GM12878 (cell line): ENCODE results near the gene LMOD3. TPM values are rescaled to one million over a fixed set of nuclear protein-coding genes. Genes with fewer than 3 reads are reported as not detected.

Experiments used
- ATAC-seq: fragments of 200-7000 bp; cut with Tn5 transposase; 3 replicates; pipeline ENCODE4 v1.9.1; 2020; ENCODE audit warnings: mild to moderate bottlenecking, moderate library complexity
- BruUV-seq: library from RNA; stranded (reverse); fragments of 400-500 nt; replicated peaks from 2 replicates; lab custom pipeline; 2021; lab: Mats Ljungman, UMichigan
- CTCF ChIA-PET: fragments of 300-600 bp; sonication (Branson Sonifier 250); formaldehyde crosslinking; extraction: SDS; loops from one replicate; lab custom pipeline; 2021; ENCODE audit warnings: inconsistent platforms; lab: Yijun Ruan, JAX
- POLR2A ChIA-PET: fragments of 350-600 bp; formaldehyde crosslinking; extraction: SDS; loops from one replicate; lab custom pipeline; 2021; ENCODE audit warnings: inconsistent platforms; lab: Charles Lee
- RAD21 ChIA-PET: fragments of 300-600 bp; sonication (Branson Sonifier 250); formaldehyde crosslinking; loops from one replicate; lab custom pipeline; 2023; ENCODE audit warnings: antibody characterized with exemption; ENCODE audit not compliant: unreplicated experiment; lab: Charles Lee
- SMC1A ChIA-PET: fragments of 300-600 bp; sonication (Branson Sonifier 250); formaldehyde crosslinking; loops from one replicate; lab custom pipeline; 2023; ENCODE audit not compliant: unreplicated experiment, uncharacterized antibody; lab: Charles Lee
- DNase-seq: peaks from one replicate; pipeline ENCODE4 v3.0.0-alpha.2; 2011; ENCODE audit warnings: low read depth, low spot score
- FAIRE-seq: peaks from 3 replicates; lab custom pipeline; 2011; peaks lifted over from hg19 to GRCh38; lab: Jason Lieb, UNC
- H2AFZ ChIP-seq: 2 replicates; pipeline ENCODE4 v1.6.0; 2011; ENCODE audit warnings: low read depth, low read length, control low read depth; ENCODE audit not compliant: control insufficient read depth
- H3K27ac ChIP-seq: 2 replicates; pipeline ENCODE4 v1.5.1; 2011; ENCODE audit warnings: control low read depth; ENCODE audit not compliant: control insufficient read depth, insufficient read depth
- H3K27me3 ChIP-seq, 2 experiments: replicated peaks in 1 of 2; 2 replicates each; pipeline versions ENCODE4 v1.6.0 to v1.6.1; 2011; ENCODE audit warnings: low read length in 1 of 2; ENCODE audit not compliant: control insufficient read depth in 2 of 2, insufficient read depth in 2 of 2
- H3K36me3 ChIP-seq, 2 experiments: 2 replicates each; pipeline ENCODE4 v1.5.1; 2011; ENCODE audit warnings: low read length in 1 of 2; ENCODE audit not compliant: control insufficient read depth in 2 of 2, insufficient read depth in 2 of 2
- H3K4me1 ChIP-seq: 2 replicates; pipeline ENCODE4 v1.6.1; 2011; ENCODE audit warnings: mild to moderate bottlenecking, low read length, moderate library complexity, mixed read lengths; ENCODE audit not compliant: control insufficient read depth, insufficient read depth
- H3K4me2 ChIP-seq: 2 replicates; pipeline ENCODE4 v1.6.0; 2011; ENCODE audit warnings: control low read depth; ENCODE audit not compliant: control insufficient read depth, insufficient read depth
- H3K4me3 ChIP-seq: fragments of 200-600 bp; sonication (generic); 2 replicates; pipeline ENCODE4 v1.5.1; 2016
- H3K79me2 ChIP-seq: 2 replicates; pipeline ENCODE4 v1.6.0; 2011; ENCODE audit warnings: low read length; ENCODE audit not compliant: control insufficient read depth, insufficient read depth
- H3K9ac ChIP-seq: 2 replicates; pipeline ENCODE4 v1.8.0; 2011; ENCODE audit warnings: low read length, control low read depth, mixed read lengths; ENCODE audit not compliant: control insufficient read depth, insufficient read depth
- H3K9me3 ChIP-seq: replicated peaks from 3 replicates; pipeline ENCODE4 v1.5.1; 2011; ENCODE audit warnings: mild to moderate bottlenecking, low read length; ENCODE audit not compliant: control insufficient read depth, insufficient read depth
- H4K20me1 ChIP-seq: 2 replicates; pipeline ENCODE4 v1.6.0; 2011; ENCODE audit not compliant: control insufficient read depth, insufficient read depth
- ASH2L ChIP-seq: fragments of 300-600, 200-600 bp; sonication (generic); IDR thresholded peaks from 2 replicates; pipeline ENCODE4 v1.6.1; 2017; ENCODE audit warnings: low read depth, mild to moderate bottlenecking, borderline replicate concordance
- ATF7 ChIP-seq: fragments of 450-650 bp; IDR thresholded peaks from 2 replicates; pipeline ENCODE4 v1.6.1; 2016; ENCODE audit warnings: low read depth, mild to moderate bottlenecking
- CBX3 ChIP-seq: fragments of 200-600 bp; sonication (generic); IDR thresholded peaks from 2 replicates; pipeline ENCODE4 v1.6.1; 2016; ENCODE audit warnings: low read depth, borderline replicate concordance
- ESRRA ChIP-seq: IDR thresholded peaks from 2 replicates; pipeline ENCODE4 v1.6.1; 2012; ENCODE audit warnings: mild to moderate bottlenecking, low read length, improper control_type of control experiment
- HDGF ChIP-seq: fragments of 450-650 bp; IDR thresholded peaks from 2 replicates; pipeline ENCODE4 v1.6.1; 2016; ENCODE audit warnings: antibody characterized with exemption
- NFIC ChIP-seq: IDR thresholded peaks from 2 replicates; pipeline ENCODE4 v1.6.1; 2012; ENCODE audit warnings: low read depth, mild to moderate bottlenecking, inconsistent platforms, low read length, moderate library complexity
- NR2F1 ChIP-seq: fragments of 450-650 bp; conservative IDR thresholded peaks from 2 replicates; pipeline ENCODE4 v1.6.1; 2017; ENCODE audit warnings: mild to moderate bottlenecking
- SREBF2 ChIP-seq: IDR thresholded peaks from 2 replicates; pipeline ENCODE4 v1.6.1; 2012; ENCODE audit warnings: mild to moderate bottlenecking, low read length
- WGBS: methylation state at CpG from one replicate; pipeline ENCODE4 v1.1.6; 2016; ENCODE audit warnings: low lambda C conversion rate; ENCODE audit not compliant: insufficient replicate concordance, insufficient coverage; ENCODE audit errors: missing lambda C conversion rate; 5-methylcytosine and 5-hydroxymethylcytosine counted together
- in situ Hi-C: fragments of 300-500 bp; cut with MboI; formaldehyde crosslinking; loops from 9 replicates; pipeline ENCODE4 v1.14.3; 2018; ENCODE audit warnings: mixed read lengths
- intact Hi-C: fragments of 100-400 bp; cut with micrococcal nuclease; formaldehyde crosslinking; loops from one replicate; pipeline ENCODE4 v1.14.2; 2022; ENCODE audit not compliant: unreplicated experiment
- polyA plus RNA-seq, 11 experiments: library from polyadenylated mRNA; depleted of rRNA in 4 of 11; unstranded in 6 of 11; stranded (reverse) in 5 of 11; fragments of >200 nt; fragmentation: Nextera tagmentation in 4 of 11; fragmentation: Illumina TruSeq in 1 of 11; extraction: Ambion mirVana in 4 of 11; extraction: Trizol in 1 of 11; gene quantifications; 1 replicate in 1 of 11; 2 replicates in 10 of 11; pipeline versions ENCODE4 v1.2.1 to v1.2.3, GENCODE V29; 2011 to 2016; ENCODE audit warnings: inconsistent platforms in 2 of 11, missing spikeins in 2 of 11, low read depth in 1 of 11
- total RNA-seq, 4 experiments: library from RNA; depleted of rRNA in 3 of 4; stranded (reverse); fragments of >200 nt in 3 of 4; fragmentation: Illumina TruSeq in 1 of 4; extraction: Trizol in 1 of 4; gene quantifications; 2 replicates each; pipeline versions ENCODE4 v1.2.1 to v1.2.3, GENCODE V29; 2013 to 2021
- TF ChIP-seq, protein P1 (sequence below): fragments of 450-650 bp; IDR thresholded peaks from 2 replicates; pipeline ENCODE4 v1.6.1; 2017; ENCODE audit warnings: mild to moderate bottlenecking, moderate library complexity

Gene LMOD3
- total and polyA plus RNA-seq, 10 of the 15 experiments (the other 5 are each of a cell fraction or from before 2014, with no cell fraction given) = 0.04 to 0.20 (median 0.09) TPM; not detected in 1

DNA sequence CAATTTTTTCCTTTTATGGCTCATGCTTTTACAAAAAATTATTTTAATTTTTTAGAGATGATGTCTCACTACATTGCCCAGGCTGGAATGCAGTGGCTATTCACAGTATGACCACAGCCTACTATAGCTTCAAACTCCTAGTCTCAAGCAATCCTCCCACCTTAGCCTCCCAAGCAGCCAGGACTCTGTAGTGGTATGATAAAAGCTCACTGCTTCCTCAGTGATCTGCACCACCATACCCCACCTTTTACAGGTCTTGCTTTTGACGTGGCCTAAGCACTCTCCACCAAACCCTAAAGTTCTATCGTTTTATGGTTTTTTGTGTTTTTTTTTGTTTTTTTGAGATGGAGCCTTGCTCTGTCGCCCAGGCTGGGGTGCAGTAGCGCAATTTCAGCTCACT is 56.3 kb downstream of the LMOD3 start:
- CTCF ChIA-PET = no interaction called here
- WGBS = 72% methylated on average over 4 of the region's 4 CpGs

More for the DNA sequence above, 56.3 kb downstream of the LMOD3 start:
- intact Hi-C loops (no loop called here), in situ Hi-C loops (no loop called here)
- Histone ChIP-seq H2AFZ (no peak overlapping the region), H4K20me1 (no peaks in the 10 kb centered on the region), H3K27ac (no peak overlapping the region), H3K4me2 (no peak overlapping the region), H3K79me2 (peaks cover 2% of the 10 kb centered on the region; the same call in 1 of the 2 replicates), H3K4me1 (no peaks in the 10 kb centered on the region), H3K9ac (no peak overlapping the region)
- SMC1A ChIA-PET = no interaction called here
- no TSS peak for BruUV-seq
- TF ChIP-seq ASH2L (no peak), NR2F1 (no peak), CBX3 (no peak), ATF7 (no peak), HDGF (no peak), SREBF2 (no peak), NFIC (no peak), ESRRA (no peak)
- TF ChIP-seq, protein P1, sequence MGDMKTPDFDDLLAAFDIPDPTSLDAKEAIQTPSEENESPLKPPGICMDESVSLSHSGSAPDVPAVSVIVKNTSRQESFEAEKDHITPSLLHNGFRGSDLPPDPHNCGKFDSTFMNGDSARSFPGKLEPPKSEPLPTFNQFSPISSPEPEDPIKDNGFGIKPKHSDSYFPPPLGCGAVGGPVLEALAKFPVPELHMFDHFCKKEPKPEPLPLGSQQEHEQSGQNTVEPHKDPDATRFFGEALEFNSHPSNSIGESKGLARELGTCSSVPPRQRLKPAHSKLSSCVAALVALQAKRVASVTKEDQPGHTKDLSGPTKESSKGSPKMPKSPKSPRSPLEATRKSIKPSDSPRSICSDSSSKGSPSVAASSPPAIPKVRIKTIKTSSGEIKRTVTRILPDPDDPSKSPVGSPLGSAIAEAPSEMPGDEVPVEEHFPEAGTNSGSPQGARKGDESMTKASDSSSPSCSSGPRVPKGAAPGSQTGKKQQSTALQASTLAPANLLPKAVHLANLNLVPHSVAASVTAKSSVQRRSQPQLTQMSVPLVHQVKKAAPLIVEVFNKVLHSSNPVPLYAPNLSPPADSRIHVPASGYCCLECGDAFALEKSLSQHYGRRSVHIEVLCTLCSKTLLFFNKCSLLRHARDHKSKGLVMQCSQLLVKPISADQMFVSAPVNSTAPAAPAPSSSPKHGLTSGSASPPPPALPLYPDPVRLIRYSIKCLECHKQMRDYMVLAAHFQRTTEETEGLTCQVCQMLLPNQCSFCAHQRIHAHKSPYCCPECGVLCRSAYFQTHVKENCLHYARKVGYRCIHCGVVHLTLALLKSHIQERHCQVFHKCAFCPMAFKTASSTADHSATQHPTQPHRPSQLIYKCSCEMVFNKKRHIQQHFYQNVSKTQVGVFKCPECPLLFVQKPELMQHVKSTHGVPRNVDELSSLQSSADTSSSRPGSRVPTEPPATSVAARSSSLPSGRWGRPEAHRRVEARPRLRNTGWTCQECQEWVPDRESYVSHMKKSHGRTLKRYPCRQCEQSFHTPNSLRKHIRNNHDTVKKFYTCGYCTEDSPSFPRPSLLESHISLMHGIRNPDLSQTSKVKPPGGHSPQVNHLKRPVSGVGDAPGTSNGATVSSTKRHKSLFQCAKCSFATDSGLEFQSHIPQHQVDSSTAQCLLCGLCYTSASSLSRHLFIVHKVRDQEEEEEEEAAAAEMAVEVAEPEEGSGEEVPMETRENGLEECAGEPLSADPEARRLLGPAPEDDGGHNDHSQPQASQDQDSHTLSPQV = no peak
- TF ChIP-seq, all 136 proteins: peak for 0
- Histone ChIP-seq H3K4me3 (no peak overlapping the region), H3K27me3 (no peaks in the 10 kb centered on the region), H3K9me3 (no peaks in the 10 kb centered on the region; the same call in 2 of the 3 replicates), H3K36me3 (peaks cover 0 to 16% of the 10 kb centered on the region in 2 experiments; a peak in 3 of 4 replicates)
- no peak for ATAC-seq
- ChIA-PET RAD21 (no interaction called here), POLR2A (no interaction called here)
- FAIRE-seq = no peak
- no peak for DNase-seq
